Activated naive CD4-positive, alpha-beta T cell (primary cell): ENCODE results near the gene CASP4.
"Not testable (repeated sequence)": the region's sequence is repeated elsewhere in the genome, so short reads cannot be mapped to it uniquely, and the experiment has no call there.

Experiments used
- DNase-seq, 4 experiments: peaks; one replicate each; lab custom pipeline; 2025; lab: John Stamatoyannopoulos, UW

CASP4 gene

DNA sequence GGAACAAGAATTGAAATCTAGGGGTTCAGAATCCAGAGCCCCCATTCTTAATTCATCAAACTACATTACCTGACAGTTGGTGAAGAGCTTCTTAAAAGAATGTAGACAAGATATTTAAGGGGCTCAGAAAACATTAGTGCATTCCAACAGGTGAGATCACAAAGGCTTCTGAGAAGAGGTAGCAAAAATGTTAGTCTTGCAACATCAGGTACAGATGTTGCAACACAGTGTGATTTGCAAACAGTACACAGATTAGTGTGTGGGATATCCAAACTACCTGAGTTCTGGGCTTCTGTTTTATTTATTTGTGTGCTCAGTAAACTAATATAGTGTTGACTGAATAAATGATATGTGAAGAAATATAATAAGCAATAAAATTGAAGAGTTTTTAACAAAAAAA lies 11.8 kb downstream of the CASP4 start:
- no peak for DNase-seq

DNA sequence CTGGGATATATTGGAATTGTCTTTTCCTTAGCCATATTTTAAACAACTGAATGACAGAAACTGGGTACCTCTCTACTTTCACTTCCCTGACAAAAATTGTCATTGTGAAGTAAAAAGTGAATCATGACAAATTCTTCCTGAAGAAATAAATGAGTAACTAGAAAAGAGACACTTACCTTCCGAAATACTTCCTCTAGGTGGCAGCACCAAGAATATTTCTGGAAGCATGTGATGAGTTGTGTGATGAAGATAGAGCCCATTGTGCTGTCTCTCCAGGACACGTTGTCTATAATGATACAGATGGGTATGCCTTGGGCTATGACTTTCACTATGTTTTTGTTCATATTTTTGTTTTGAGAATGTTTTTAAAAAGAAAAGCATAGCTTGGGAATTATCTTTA lies 21.5 kb downstream of the CASP4 start:
- DNase-seq, result no peak

DNA sequence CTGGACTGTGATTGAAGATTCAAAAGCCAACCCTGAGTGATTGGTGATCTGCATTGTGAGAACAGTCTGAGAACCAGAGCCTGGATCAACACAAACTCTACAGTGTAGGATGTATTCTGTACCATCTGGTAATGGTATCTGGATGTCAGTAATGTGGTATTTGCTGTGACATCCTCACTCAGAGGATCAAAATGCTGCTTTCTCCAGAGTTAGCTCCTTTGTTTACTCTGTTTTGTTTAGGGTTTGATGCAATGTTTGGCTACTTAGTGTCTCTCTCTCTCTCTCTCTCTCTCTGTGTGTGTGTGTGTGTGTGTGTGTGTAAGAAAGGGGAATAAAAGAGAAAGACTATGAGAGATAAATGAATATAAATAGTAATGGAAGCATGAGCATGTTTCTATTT lies 24.3 kb downstream of the CASP4 start:
- DNase-seq, result no peak

DNA sequence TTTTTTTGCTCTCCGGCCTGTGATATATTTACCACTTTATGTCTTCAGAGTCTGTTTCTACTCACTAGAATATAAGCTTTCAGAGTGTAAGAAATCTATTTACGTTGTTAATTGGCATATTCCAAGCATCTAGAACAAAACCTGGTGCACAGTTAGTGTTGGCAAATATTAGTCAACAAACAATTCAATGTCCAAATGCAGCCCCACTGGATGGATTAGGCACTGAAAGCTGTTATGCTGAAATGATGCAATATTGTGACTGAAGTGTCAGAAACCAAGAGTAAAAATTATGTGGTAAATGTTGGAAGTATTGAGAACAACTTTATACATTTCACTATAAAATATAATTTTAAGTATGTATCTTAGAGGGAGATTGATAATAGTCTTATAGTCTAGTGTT lies 24.8 kb downstream of the CASP4 start:
- no peak for DNase-seq

DNA sequence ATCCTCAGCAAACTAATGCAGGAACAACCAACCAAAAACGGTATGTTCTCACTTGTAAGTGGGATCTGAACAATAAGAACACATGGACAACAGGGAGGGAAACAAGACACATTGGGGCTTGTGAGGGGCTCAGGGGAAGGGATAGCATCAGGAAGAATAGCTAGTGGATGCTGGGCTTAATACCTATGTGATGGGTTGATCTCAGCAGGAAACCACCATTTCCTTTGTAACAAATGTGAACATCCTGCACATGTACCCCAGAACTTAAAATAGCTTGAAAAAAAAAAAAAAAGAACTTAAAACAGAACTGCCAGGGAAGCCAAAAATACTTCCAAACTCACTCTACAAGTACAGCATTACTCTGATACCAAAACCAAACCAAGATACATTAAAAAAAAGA lies 33.8 kb downstream of the CASP4 start:
- no peak for DNase-seq

DNA sequence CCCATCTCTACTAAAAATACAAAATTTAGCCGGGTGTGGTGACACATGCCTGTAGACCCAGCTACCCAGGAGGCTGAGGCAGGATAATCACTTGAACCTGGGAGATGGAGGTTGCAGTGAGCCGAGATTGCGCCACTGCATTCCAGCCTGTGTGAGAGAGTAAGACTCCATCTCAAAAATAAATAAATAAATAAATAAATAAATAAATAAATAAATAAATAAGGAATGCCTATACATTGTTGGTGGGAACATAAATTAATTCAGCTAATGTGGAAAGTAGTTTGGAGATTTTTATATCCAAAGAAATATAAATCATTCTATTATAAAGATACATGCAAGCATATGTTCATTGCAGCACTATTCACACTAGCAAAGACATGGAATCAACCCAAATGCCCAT lies 34.3 kb downstream of the CASP4 start:
- DNase-seq, result not testable (repeated sequence)

DNA sequence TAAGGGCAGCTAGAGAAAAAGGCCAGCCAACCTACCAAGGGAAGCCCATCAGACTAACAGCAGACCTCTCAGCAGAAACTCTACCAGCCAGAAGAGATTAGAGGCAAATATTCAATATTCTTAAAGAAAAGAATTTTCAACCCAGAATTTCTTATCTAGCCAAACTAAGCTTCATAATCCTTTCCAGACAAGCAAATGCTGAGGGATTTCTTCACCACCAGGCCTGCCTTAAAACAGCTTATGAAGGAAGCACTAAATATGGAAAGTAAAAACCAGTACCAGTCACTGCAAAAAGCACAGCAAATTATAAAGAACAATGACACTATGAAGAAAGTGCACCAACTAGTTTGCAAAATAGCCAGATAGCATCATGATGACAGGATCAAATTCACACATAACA lies 39.6 kb downstream of the CASP4 start:
- DNase-seq, result no peak

DNA sequence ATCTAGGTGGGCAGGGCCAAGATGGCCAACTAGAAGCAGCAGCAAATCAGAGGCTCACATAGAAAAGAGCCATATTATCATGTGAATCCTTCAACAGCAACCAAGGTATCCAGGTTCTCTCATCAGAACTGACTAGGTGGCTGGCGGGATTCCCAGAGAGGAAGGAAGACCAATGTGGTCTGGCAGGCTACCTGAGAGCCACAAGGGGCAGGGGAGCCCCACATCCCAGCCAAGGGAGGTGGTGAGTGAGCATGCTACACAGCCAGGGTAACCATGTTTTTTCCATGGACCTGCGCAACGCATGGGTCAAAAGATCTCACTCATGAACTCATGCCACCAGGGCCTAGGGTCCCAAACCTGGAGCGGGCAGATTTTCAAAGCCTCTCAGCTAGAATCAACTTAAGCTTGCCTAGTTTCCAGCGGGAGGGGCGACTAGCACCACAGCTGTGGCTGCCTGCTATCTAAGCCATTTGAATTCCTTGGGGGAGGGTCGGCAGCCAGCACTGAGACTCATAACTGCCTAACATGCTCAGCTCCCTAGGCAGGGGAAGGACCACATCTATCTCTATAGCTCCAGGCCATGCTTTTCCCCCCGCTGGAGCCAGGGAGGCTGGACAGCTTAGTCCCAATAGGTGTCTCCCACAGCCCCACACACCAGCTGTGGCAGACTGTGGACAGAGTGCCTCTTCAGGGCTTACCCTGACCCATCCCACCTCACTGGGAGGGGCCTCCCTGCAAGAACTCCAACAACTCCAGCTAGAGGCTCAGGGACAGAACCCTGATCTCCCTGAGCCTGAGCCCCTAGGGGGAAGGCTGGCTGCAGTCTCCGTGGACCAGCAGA lies 41.4 kb downstream of the CASP4 start:
- no peak for DNase-seq

DNA sequence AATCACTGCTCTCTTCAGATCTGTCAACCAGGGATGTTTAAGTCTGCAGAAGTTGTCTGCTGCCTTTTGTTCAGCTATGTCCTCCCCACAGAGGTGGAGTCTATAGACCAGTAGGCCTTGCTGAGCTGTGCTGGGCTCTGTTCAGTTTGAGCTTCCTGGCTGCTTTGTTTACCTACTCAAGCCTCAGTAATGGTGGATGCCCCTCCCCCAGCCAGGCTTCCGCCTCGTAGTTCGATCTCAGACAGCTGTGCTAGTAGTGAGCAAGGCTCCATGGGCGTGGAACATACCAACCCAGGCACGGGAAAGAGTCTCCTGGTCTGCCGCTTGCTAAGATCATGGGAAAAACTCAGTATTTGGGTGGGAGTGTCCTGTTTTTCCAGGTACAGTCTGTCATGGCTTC lies 42.5 kb downstream of the CASP4 start:
- DNase-seq, result no peak

DNA sequence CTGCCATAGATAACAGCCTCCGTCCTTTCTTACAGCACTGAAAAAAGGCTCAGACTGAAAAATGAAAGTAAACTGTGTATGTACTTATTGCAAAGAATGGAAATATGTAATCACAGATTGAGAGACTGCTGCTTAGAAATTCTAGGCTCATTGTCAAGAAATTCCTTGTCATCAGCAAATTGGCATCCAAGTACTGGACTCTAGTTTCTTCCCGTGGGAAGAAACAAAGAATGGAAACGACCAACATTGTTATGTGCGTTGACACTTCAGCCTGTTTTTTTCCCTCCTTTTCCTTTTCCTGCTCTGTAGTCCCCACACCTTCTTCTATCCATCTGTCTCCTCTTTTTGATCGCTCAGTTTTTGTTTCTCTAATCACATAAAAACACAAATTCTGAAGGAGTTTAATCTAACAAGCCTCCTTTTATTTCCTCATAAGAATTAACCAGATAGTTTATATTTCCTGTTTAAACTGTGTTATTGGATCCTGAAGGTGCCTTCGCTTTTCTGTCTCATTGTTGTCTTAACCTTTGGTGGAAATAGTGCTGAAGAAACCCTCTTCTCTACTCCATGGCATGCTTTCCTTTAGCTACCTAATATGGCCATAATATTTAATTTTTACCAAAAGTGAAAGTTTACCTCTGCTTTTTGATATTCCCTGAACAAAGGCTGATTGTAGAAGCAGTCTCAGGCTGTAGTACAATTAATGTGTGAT lies 50.1 kb downstream of the CASP4 start:
- no peak for DNase-seq

DNA sequence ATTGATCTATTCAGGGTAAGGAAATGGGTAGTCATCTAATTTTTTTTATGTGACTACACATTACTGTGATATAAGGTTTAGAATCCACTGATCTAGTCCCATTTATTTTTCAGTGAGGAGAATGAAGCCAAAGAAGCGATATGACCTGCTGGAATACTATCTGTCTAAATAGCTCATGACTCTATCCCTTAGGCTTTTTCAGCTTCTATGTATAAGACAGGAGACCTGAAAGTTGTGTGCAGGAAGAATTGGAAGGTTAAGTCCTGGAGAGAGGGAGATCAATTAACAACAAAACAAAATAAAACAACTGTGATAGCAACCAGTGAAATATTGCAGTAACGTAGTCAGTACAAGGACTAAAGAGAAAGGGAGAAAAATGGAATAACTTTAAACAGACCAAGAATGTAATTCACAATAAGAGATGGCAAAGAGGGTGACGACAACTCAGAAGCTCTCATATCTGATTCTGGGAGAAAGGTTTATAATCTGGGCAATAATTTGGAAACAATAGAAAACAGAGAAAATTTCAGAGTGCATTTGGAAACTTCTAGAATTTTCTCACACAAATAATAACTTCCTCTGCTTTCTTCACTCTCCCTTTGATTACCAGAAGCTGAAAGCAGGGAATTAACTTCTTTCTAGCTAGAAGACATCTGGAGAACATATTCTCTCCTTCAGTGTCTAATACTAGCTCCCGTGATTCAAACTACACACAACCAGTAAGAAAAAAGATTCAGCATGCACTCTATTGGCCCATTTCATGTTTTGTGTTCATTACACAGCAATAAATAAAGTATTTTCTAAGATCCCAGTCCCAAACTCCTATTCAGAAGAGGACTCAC lies 50.9 kb downstream of the CASP4 start:
- DNase-seq, result no peak

DNA sequence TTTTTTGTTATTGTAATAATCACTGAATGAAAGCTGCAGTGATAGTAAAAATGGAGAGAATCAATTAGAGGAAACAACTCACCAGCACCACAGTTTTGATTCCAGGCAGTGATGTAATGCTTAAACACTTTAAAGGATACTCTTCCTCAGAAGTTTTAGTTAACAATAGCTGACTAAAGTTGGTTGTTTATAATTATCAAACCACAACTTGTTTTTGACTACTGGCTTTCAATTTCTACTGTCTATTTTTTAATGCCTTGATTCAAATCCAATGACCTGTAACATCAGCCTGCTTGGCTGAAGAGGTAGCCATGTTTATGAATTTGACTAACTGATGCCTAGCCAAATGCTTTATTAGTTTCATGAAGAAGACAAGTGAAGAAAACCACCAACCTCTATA lies 51.9 kb downstream of the CASP4 start:
- DNase-seq, result no peak

DNA sequence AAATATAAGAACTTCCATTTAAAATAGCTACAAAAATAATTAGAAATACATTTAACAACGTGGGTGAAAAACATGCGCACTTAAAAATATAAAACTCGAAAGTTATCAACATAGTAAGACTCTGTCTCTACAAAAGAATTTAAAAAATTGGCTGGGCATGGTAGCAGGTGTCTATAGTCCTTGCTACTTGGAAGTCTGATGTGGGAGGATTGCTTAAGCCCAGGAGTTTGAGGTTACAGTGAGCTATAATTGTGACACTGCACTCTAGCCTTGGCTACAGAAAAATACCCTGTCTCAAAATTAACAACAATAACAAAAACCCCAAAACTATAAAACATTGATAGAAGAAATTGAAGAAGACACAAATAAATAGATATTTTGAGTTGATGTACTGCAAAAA lies 56.3 kb downstream of the CASP4 start:
- DNase-seq, result no peak

DNA sequence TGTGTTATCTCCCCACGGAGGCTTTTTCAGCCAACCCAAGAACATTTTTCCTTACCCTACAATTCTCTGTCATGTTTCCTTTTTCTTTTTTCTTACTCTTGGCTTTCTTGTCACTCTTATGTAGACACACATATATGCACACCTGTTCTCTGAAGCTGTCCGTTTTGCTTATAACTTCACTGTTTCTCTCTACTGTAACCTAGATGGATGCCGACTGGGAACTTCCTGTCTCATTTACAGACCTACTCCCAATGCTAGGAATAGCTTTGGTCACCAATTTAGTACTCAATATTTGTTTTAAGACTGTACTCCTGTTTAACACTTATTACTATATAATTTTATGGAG lies 60.2 kb downstream of the CASP4 start:
- no peak for DNase-seq

DNA sequence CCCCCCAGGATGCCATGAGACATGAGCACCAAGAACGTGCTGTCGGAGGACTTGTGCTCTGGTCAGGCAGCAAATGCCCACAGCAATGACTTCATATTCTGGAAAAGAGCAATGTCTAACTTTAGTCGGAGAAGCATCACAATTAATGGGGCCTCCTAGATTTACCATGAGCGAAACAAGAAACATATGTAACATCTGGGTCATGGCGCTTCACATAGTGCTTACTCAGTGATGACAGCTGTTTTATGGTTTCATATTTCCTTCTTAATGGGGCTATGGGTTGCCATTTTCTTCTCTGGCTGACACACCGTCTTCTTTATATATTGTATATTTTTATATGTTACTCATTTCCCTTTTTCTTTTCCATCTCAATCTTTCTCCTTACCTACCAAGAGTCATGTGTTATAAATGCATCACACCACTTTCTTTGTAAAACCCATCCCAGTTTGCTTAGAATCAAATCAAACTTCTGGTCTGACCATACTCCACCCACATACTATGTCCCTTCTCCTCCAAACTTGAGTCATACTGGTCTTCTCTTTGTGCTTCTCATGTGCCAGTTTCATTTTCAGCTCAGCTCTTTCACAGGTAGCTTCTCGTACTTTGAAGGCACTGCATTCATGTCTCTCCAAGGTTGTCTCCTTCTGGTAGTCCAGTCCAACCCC lies 60.7 kb downstream of the CASP4 start:
- DNase-seq, result no peak

DNA sequence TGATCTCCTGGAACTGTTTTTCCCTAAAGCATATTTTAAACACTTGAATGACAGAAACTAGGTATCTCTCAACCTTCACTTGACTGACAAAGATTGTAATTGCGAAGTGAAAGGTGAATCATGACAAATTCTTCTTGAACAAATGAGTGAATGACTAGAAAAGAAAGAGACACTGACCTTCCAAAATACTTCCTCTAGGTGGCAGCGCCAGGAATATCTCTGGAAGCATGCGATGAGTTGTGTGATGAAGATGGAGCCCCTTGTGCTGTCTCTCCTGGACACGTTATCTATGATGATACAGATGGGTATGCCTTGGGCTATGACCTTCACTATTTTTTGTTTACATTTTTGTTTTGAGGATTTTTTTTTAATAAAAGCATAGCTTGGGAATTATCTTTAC lies 63.1 kb downstream of the CASP4 start:
- no peak for DNase-seq

DNA sequence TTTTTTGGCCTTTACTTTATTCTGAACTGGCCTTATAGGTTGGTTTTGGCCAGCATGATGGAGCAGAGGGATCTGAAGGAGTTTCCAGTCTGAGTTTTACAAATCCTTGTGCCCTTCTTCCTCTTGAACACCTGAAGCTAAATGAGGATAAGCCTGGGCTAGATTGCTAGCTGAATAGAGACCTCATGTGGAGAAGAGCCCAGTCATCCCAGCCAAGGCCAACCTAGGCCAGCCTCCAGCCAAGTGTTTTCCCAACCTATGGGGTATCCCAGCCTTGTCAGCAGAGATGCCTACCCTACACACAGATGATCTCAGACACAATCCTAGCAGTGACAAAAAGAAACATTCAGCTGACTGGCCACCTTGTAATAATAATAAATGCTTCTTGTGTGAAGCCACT lies 69.1 kb downstream of the CASP4 start:
- no peak for DNase-seq

DNA sequence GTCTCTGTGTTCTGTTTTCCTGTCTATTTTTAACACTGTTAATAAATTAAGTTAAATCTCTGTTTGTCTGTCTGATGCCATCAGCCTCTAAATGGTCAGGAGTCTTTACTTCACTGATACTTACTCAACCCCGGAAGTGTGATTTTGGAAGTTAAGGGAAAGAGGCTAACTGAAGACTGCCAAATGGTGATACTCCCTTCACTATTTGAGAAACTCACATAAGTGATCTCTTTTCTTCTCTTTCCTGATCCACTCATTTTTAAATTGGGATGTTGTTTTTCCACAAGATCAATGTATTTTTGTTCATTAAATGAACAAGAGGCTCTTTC lies 69.7 kb downstream of the CASP4 start:
- DNase-seq, result no peak

DNA sequence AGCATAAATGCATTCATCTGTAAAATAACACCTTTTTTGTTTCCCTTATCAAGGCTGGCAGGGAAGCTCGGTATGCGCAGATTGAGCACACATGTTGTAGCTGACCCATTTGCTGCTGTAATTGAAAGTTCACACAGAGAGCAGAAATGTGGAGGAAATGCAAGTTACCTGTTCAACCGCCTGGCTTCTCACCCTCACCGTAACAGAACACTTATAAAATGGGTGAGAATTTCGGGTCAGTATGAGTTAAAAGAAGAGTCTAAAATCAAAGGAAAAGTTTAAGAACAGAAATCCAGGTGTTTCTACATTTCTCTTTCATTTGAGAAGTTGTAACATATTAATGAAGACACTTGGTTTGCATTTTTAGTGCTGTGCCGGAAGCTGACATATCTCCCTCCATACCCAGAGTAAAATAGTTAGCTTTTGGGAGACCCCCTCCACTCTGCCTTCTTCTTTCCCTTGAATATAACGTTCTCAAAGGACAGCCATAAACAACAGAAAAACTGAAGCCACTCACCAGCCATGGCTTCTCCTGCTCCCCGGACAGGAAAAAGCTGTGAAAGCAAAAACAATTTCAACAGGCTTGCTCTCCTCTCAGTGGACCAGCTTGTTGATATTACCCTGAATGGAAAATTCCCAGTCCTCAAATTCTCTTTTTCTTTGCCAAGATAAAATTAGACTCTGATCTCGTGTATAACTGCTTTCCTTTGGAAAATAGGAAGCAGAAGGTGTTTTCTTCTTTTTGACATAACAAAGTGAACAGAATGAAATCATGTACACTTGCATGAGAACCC lies 70.3 kb downstream of the CASP4 start, which contains the start of gene CASP12:
CASP12 (minus strand) TSS at position 570 of the 794 bp plus-strand sequence.
- no peak for DNase-seq

DNA sequence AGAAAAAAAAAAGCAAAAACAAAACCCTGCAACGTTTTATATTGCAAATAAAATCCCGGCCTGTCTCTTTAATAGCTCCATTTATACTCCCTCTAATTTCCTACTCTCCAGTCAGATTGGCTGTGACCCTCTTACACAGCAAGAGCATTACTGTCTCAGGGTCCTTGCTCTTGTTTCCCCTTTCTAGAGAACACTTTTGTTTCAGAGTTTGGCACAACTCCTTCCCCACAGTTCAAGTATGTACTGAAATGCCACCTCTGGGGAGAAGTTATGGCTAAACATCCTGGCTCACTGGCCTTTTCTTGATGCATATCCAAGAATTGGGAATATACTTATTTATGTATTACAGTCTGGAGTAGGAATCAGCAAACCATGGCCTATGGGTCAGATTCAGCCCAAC lies 72.7 kb downstream of the CASP4 start:
- no peak for DNase-seq

DNA sequence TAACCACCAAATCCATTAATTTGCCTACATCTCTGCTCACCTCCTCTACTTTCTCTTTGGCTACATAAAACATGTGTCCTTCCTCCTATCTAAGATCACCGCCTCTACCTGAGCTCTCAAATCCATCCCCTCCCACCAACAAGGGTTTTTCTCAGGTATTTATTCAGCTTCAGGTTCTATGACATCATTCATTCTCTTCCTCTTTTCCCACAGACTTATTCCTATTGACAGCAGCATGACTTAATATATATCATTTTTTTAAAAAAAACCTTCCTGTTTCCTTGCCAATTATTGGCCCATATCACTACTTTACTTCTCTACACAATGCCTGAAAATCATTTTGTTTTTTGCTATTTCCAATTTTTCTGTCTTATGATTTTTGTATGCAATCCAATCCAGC lies 74.5 kb downstream of the CASP4 start:
- no peak for DNase-seq
